ENCODE results near the gene TES.
"Not testable (repeated sequence)": the region's sequence is repeated elsewhere in the genome, so short reads cannot be mapped to it uniquely, and the experiment has no call there.

TES gene

GRCh38 chr7:116210345-116211005 lies at the start of gene TES:
Gene TES, plus strand, starts transcription at chr7:116210539. Its CDS starts 169 bp downstream, at chr7:116210708.
- no peak for DNase-seq

- no peak for DNase-seq
Observed at GRCh38 chr7:116161728-116162127, 48.6 kb upstream of the TES start.

GRCh38 chr7:116162254-116162653 lies 48.1 kb upstream of the TES start:
- no peak for DNase-seq

GRCh38 chr7:116162992-116163391 lies 47.3 kb upstream of the TES start:
- DNase-seq = no peak

GRCh38 chr7:116164552-116165306 lies 45.6 kb upstream of the TES start:
- DNase-seq = no peak

GRCh38 chr7:116165717-116166116 lies 44.6 kb upstream of the TES start:
- DNase-seq = no peak

GRCh38 chr7:116166156-116166555 lies 44.2 kb upstream of the TES start:
- DNase-seq = no peak

GRCh38 chr7:116167177-116167576 lies 43.2 kb upstream of the TES start:
- DNase-seq = no peak

- DNase-seq = no peak
Observed at GRCh38 chr7:116169060-116169459, 41.3 kb upstream of the TES start.

GRCh38 chr7:116170180-116170579 lies 40.2 kb upstream of the TES start:
- DNase-seq = no peak

- DNase-seq = no peak
Observed at GRCh38 chr7:116171094-116171493, 39.2 kb upstream of the TES start.

- DNase-seq = no peak
Observed at GRCh38 chr7:116172353-116172752, 38.0 kb upstream of the TES start.

- DNase-seq = peak; percentile 34
Observed at GRCh38 chr7:116173051-116174028, 37.0 kb upstream of the TES start.

GRCh38 chr7:116175095-116175494 lies 35.2 kb upstream of the TES start:
- not testable (repeated sequence) for DNase-seq

GRCh38 chr7:116176226-116176625 lies 34.1 kb upstream of the TES start:
- no peak for DNase-seq

GRCh38 chr7:116177009-116177408 lies 33.3 kb upstream of the TES start:
- no peak for DNase-seq

- no peak for DNase-seq
Observed at GRCh38 chr7:116180302-116180701, 30.0 kb upstream of the TES start.

- no peak for DNase-seq
Observed at GRCh38 chr7:116182023-116182422, 28.3 kb upstream of the TES start.

- DNase-seq = no peak
Observed at GRCh38 chr7:116185450-116185849, 24.9 kb upstream of the TES start.

- DNase-seq = no peak
Observed at GRCh38 chr7:116185956-116186355, 24.4 kb upstream of the TES start.

GRCh38 chr7:116187400-116187799 lies 22.9 kb upstream of the TES start:
- no peak for DNase-seq

GRCh38 chr7:116193329-116194087 lies 16.8 kb upstream of the TES start:
- DNase-seq = no peak

- DNase-seq = no peak
Observed at GRCh38 chr7:116194115-116194514, 16.2 kb upstream of the TES start.

Measured in amniotic stem cell (primary cell).